HG03460 (cell line): ENCODE measurements around the gene MIPEP.
"Not testable (repeated sequence)": the region's sequence is repeated elsewhere in the genome, so short reads cannot be mapped to it uniquely, and the experiment has no call there.

Experiments
- ATAC-seq: cut with Tn5 transposase; IDR thresholded peaks from one replicate; pipeline ENCODE4 v1.9.1; 2021; ENCODE audit not compliant: unreplicated experiment

The MIPEP gene

GRCh38 chr13:23751195-23751594 lies 138.0 kb downstream of the MIPEP start:
- no peak for ATAC-seq

GRCh38 chr13:23750383-23751121 lies 138.6 kb downstream of the MIPEP start:
- no peak for ATAC-seq

- ATAC-seq = no peak
Observed at GRCh38 chr13:23749288-23749873, 139.8 kb downstream of the MIPEP start.

GRCh38 chr13:23748109-23748990 lies 140.8 kb downstream of the MIPEP start:
- no peak for ATAC-seq

- not testable (repeated sequence) for ATAC-seq
Observed at GRCh38 chr13:23746141-23746540, 143.1 kb downstream of the MIPEP start.

- no peak for ATAC-seq
Observed at GRCh38 chr13:23744315-23744714, 144.9 kb downstream of the MIPEP start.

- ATAC-seq = no peak
Observed at GRCh38 chr13:23743278-23744076, 145.7 kb downstream of the MIPEP start.

- no peak for ATAC-seq
Observed at GRCh38 chr13:23741879-23742510, 147.2 kb downstream of the MIPEP start.

- ATAC-seq = no peak
Observed at GRCh38 chr13:23740002-23740401, 149.2 kb downstream of the MIPEP start.

GRCh38 chr13:23739596-23739995 lies 149.6 kb downstream of the MIPEP start:
- no peak for ATAC-seq

- ATAC-seq = no peak
Observed at GRCh38 chr13:23736541-23736940, 152.7 kb downstream of the MIPEP start.

GRCh38 chr13:23735329-23735728 lies 153.9 kb downstream of the MIPEP start:
- no peak for ATAC-seq

- ATAC-seq = no peak
Observed at GRCh38 chr13:23731709-23732108, 157.5 kb downstream of the MIPEP start.

- ATAC-seq = no peak
Observed at GRCh38 chr13:23730251-23730650, 158.9 kb downstream of the MIPEP start.

GRCh38 chr13:23729531-23729930 lies 159.7 kb downstream of the MIPEP start:
- no peak for ATAC-seq

GRCh38 chr13:23728807-23729206 lies 160.4 kb downstream of the MIPEP start:
- no peak for ATAC-seq

GRCh38 chr13:23725922-23726321 lies 163.3 kb downstream of the MIPEP start:
- ATAC-seq = no peak

GRCh38 chr13:23724196-23724970 lies 164.8 kb downstream of the MIPEP start:
- no peak for ATAC-seq

GRCh38 chr13:23723471-23723870 lies 165.7 kb downstream of the MIPEP start:
- no peak for ATAC-seq
